ENCODE results near the gene LCMT1. TPM values are rescaled to one million over a fixed set of nuclear protein-coding genes. Genes with fewer than 3 reads are reported as not detected.
A peak's percentile ranks its signal among the peaks of the same experiment; 100 is the strongest.

The LCMT1 gene
- polyA plus RNA-seq, 2 of the 4 experiments (the other 2 are of a cell fraction): 36.4 to 47.6 TPM

GRCh38 chr16:25141648-25142047 lies 30.1 kb downstream of the LCMT1 start:
- Histone ChIP-seq H3K4me3 (no peak overlapping the region), H3K27ac (no peak overlapping the region), H3K9me3 (no peaks in the 10 kb centered on the region), H3K4me2 (no peak overlapping the region), H3K4me1 (no peaks in the 10 kb centered on the region)
- DNase-seq (ENCODE audit: low read depth in 1 of 2, low spot score in 1 of 2) (no peak), ATAC-seq (no peak), FAIRE-seq (no peak)
- TF ChIP-seq KDM1A (IDR thresholded peaks at IDR 0.05; ENCODE audit: low read depth): no peak
- no peak for TF ChIP-seq RCOR1 (IDR thresholded peaks at IDR 0.05; ENCODE audit: low read depth, low read length)
- no peak for TF ChIP-seq HOXA7 (CRISPR knock-in tag; IDR thresholded peaks at IDR 0.05)
- ChIA-PET CTCF (no interaction called here), POLR2A (interaction anchor here (0.6 kb wide), 1 partner anchor 212 kb away, joined by 3 read pairs; no protein-coding TSS in a partner anchor)
- WGBS (ENCODE audit: missing lambda C conversion rate): 96% methylated on average over 2 of the region's 2 CpGs

GRCh38 chr16:25143928-25144327 lies 32.4 kb downstream of the LCMT1 start:
- no peak for FAIRE-seq
- WGBS (ENCODE audit: missing lambda C conversion rate): 49% methylated on average over 2 of the region's 2 CpGs
- DNase-seq (ENCODE audit: low read depth in 1 of 2, low spot score in 1 of 2): peak; percentile 35 to 36
- POLR2A ChIA-PET: no interaction called here
- TF ChIP-seq CHD2 (IDR thresholded peaks at IDR 0.05; ENCODE audit: low read length, partially characterized antibody) (no peak), SMC3 (IDR thresholded peaks at IDR 0.05) (peak; percentile 33; the same call in 1 of the 3 replicates), CTCF (IDR thresholded peaks at IDR 0.05) (peak; percentile 24; the same call in 2 of the 3 replicates), HES2 (IDR thresholded peaks at IDR 0.05) (no peak), FOSB (CRISPR knock-in tag; IDR thresholded peaks at IDR 0.05) (no peak), CHD4 (IDR thresholded peaks at IDR 0.05; ENCODE audit: borderline replicate concordance) (no peak), POLR2A (IDR thresholded peaks at IDR 0.05; ENCODE audit: low read length) (no peak), ELK1 (IDR thresholded peaks at IDR 0.05; ENCODE audit: low read depth, low read length) (no peak), CEBPB (IDR thresholded peaks at IDR 0.05) (no peak), RCOR1 (IDR thresholded peaks at IDR 0.05; ENCODE audit: low read depth, low read length) (no peak), TFCP2L1 (CRISPR knock-in tag; IDR thresholded peaks at IDR 0.05) (no peak), RAD21 (conservative IDR thresholded peaks at IDR 0.05 in 1 of 2, IDR thresholded peaks at IDR 0.05 in 1 of 2) (peak; percentile 26 to 47; a peak in 2 of 5 replicates), SREBF2 (IDR thresholded peaks at IDR 0.05) (no peak), ZFP36 (IDR thresholded peaks at IDR 0.05; ENCODE audit: borderline replicate concordance, partially characterized antibody) (no peak), HOXB13 (CRISPR knock-in tag; IDR thresholded peaks at IDR 0.05; ENCODE audit: low read depth) (no peak), HOXA7 (CRISPR knock-in tag; IDR thresholded peaks at IDR 0.05) (no peak), KDM5A (IDR thresholded peaks at IDR 0.05) (no peak), NFE2L2 (conservative IDR thresholded peaks at IDR 0.05; ENCODE audit: low read length) (no peak), RNF2 (IDR thresholded peaks at IDR 0.05; ENCODE audit: borderline replicate concordance, low read depth) (no peak)
- TF ChIP-seq, protein P1, sequence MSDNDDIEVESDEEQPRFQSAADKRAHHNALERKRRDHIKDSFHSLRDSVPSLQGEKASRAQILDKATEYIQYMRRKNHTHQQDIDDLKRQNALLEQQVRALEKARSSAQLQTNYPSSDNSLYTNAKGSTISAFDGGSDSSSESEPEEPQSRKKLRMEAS (IDR thresholded peaks at IDR 0.05): no peak
- TF ChIP-seq, protein P2, sequence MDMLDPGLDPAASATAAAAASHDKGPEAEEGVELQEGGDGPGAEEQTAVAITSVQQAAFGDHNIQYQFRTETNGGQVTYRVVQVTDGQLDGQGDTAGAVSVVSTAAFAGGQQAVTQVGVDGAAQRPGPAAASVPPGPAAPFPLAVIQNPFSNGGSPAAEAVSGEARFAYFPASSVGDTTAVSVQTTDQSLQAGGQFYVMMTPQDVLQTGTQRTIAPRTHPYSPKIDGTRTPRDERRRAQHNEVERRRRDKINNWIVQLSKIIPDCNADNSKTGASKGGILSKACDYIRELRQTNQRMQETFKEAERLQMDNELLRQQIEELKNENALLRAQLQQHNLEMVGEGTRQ (IDR thresholded peaks at IDR 0.05): no peak
- H3K4me2 ChIP-seq: no peak overlapping the region
- no peaks in the 10 kb centered on the region for H3K9me3 ChIP-seq
- H3K27ac ChIP-seq: no peak overlapping the region
- H3K4me3 ChIP-seq: no peak overlapping the region
- peak in 1 of 2 experiments; percentile 75; a peak in 3 of 6 replicates for ATAC-seq
- CTCF ChIA-PET: interaction anchor here (1.1 to 1.5 kb wide), 4 partner anchors 11 to 20 kb away, joined by 3 read pairs; no protein-coding TSS in a partner anchor
- no peaks in the 10 kb centered on the region for H3K4me1 ChIP-seq
